PC-9 (cell line): ENCODE measurements around the gene AUH.

Experiments used
- EZH2 ChIP-seq: fragments of 200-600 bp; sonication (generic); IDR thresholded peaks from 2 replicates; pipeline ENCODE4 v1.8.0; 2017; ENCODE audit warnings: antibody characterized with exemption, low read depth
- TF ChIP-seq, protein P1 (sequence below): fragments of 200-600 bp; sonication (generic); conservative IDR thresholded peaks from 2 replicates; pipeline ENCODE4 v1.6.1; 2017; ENCODE audit warnings: mixed run types, antibody characterized with exemption, mild to moderate bottlenecking, moderate library complexity

DNA sequence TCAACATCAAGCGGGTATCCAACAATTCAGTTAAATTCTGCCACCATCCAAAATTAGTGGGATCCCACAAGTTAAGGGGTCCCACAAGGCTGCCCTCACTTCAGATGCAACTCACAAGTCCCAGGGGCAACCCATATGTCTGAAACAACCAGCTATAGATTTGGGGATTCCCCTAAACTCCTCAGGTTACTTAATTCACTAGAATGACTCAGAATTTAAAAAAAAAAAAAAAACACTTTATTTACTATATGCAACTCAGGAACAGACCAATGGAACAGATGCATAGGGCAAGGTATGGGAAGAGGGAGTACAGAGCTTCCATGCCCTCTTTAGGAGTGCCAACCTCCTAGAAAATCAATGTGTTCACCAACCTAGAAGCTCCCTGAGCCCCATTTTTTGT is 15.1 kb downstream of the AUH start:
- TF ChIP-seq, protein P1, sequence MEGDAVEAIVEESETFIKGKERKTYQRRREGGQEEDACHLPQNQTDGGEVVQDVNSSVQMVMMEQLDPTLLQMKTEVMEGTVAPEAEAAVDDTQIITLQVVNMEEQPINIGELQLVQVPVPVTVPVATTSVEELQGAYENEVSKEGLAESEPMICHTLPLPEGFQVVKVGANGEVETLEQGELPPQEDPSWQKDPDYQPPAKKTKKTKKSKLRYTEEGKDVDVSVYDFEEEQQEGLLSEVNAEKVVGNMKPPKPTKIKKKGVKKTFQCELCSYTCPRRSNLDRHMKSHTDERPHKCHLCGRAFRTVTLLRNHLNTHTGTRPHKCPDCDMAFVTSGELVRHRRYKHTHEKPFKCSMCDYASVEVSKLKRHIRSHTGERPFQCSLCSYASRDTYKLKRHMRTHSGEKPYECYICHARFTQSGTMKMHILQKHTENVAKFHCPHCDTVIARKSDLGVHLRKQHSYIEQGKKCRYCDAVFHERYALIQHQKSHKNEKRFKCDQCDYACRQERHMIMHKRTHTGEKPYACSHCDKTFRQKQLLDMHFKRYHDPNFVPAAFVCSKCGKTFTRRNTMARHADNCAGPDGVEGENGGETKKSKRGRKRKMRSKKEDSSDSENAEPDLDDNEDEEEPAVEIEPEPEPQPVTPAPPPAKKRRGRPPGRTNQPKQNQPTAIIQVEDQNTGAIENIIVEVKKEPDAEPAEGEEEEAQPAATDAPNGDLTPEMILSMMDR: no peak
- TF ChIP-seq EZH2: no peak
